HepG2 (cell line): Measurements from ENCODE around the gene NUBP2.

Experiments
- ATF7 ChIP-seq, 2 experiments: fragments of 450-650 bp in 1 of 2; sonication (generic) in 1 of 2; formaldehyde crosslinking in 1 of 2; IDR thresholded peaks; 2 replicates each; pipeline versions ENCODE4 v1.4.0 to v1.6.1; 2016 to 2020; ENCODE audit warnings: antibody characterized with exemption in 1 of 2, mild to moderate bottlenecking in 1 of 2, missing genetic modification reagents in 1 of 2
- CEBPB ChIP-seq: IDR thresholded peaks from 2 replicates; pipeline ENCODE4 v1.6.1; 2011; ENCODE audit warnings: low read depth, low read length, improper control_type of control experiment, borderline replicate concordance
- EZH2 ChIP-seq: conservative IDR thresholded peaks from 2 replicates; pipeline ENCODE4 v1.6.1; 2012; ENCODE audit warnings: mild to moderate bottlenecking, low read depth, low read length, moderate library complexity
- FOXM1 ChIP-seq: sonication (generic); formaldehyde crosslinking; IDR thresholded peaks from 2 replicates; pipeline ENCODE4 v1.5.0; 2020; ENCODE audit warnings: missing genetic modification reagents
- HDAC2 ChIP-seq: sonication (generic); formaldehyde crosslinking; IDR thresholded peaks from 2 replicates; pipeline ENCODE4 v1.4.0; 2020; ENCODE audit warnings: missing genetic modification reagents
- KLF13 ChIP-seq: sonication (generic); formaldehyde crosslinking; IDR thresholded peaks from 2 replicates; pipeline ENCODE4 v1.4.0; 2020; ENCODE audit warnings: mild to moderate bottlenecking, missing genetic modification reagents
- MAFK ChIP-seq, 2 experiments: IDR thresholded peaks in 1 of 2; conservative IDR thresholded peaks in 1 of 2; 2 replicates each; pipeline ENCODE4 v1.6.1; 2011; ENCODE audit warnings: improper control_type of control experiment in 2 of 2, low read length in 2 of 2
- NBN ChIP-seq: fragments of 450-650 bp; conservative IDR thresholded peaks from 2 replicates; pipeline ENCODE4 v1.6.1; 2017
- PHF8 ChIP-seq: sonication (generic); formaldehyde crosslinking; IDR thresholded peaks from 2 replicates; pipeline ENCODE4 v1.5.0; 2020; ENCODE audit warnings: missing genetic modification reagents
- TCF12 ChIP-seq, 2 experiments: fragments of 450-650 bp in 1 of 2; sonication (generic) in 1 of 2; formaldehyde crosslinking in 1 of 2; IDR thresholded peaks; 2 replicates each; pipeline versions ENCODE4 v1.6.1 to v1.8.0; 2017 to 2022; ENCODE audit warnings: antibody characterized with exemption in 1 of 2, mild to moderate bottlenecking in 1 of 2, missing genetic modification reagents in 1 of 2, moderate library complexity in 1 of 2
- ZNF577 ChIP-seq: sonication (generic); formaldehyde crosslinking; IDR thresholded peaks from 2 replicates; pipeline ENCODE4 v1.4.0; 2020; ENCODE audit warnings: mild to moderate bottlenecking, low read depth, missing genetic modification reagents, borderline replicate concordance
- TF ChIP-seq, protein P1 (sequence below): IDR thresholded peaks from 2 replicates; pipeline ENCODE4 v1.6.1; 2012; ENCODE audit warnings: low read length, improper control_type of control experiment
- TF ChIP-seq, protein P2 (sequence below): sonication (generic); formaldehyde crosslinking; IDR thresholded peaks from 2 replicates; pipeline ENCODE4 v1.4.0; 2020; ENCODE audit warnings: missing genetic modification reagents
- TF ChIP-seq, protein P3 (sequence below), 2 experiments: fragments of 450-650 bp in 1 of 2; sonication (generic) in 1 of 2; formaldehyde crosslinking in 1 of 2; IDR thresholded peaks; 2 replicates each; pipeline versions ENCODE4 v1.6.1 to v1.8.0; 2016 to 2022; ENCODE audit warnings: antibody characterized with exemption in 1 of 2, mild to moderate bottlenecking in 1 of 2, missing genetic modification reagents in 1 of 2

DNA sequence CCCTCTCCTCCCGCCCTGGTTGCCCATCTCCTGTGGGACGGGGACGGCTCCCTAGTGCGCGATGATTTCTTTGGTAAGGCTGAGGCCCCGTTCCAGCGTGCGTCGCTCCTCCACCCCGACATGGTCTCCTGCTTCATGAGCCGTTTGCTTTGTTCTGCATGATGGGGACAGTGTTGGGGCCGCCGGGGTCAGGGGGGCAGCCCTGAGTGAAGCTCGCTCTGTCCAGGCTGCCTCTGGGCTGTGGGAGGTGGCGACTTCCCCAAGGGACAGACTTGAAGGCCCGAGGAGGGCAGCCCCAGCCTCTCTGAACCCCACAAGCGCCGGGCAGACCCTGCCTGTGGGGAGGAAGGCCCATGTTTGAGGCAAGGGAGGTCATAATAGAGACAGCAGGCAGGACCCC lies 23.8 kb upstream of the NUBP2 start:
- TF ChIP-seq FOXM1 (no peak), EZH2 (no peak), PHF8 (CRISPR knock-in tag) (no peak), ZNF577 (CRISPR knock-in tag) (no peak), CEBPB (no peak), MAFK (conservative IDR thresholded peaks at IDR 0.05 in 1 of 2, IDR thresholded peaks at IDR 0.05 in 1 of 2; ENCODE audit: low read length in 2 of 2) (no peak), NBN (no peak), ATF7 (IDR thresholded peaks at IDR 0.05) (no peak), ATF7 (CRISPR knock-in tag; IDR thresholded peaks at IDR 0.05) (no peak), TCF12 (IDR thresholded peaks at IDR 0.05) (no peak), TCF12 (CRISPR knock-in tag; IDR thresholded peaks at IDR 0.05) (no peak), HDAC2 (CRISPR knock-in tag) (no peak), KLF13 (CRISPR knock-in tag) (no peak)
- TF ChIP-seq, protein P1, sequence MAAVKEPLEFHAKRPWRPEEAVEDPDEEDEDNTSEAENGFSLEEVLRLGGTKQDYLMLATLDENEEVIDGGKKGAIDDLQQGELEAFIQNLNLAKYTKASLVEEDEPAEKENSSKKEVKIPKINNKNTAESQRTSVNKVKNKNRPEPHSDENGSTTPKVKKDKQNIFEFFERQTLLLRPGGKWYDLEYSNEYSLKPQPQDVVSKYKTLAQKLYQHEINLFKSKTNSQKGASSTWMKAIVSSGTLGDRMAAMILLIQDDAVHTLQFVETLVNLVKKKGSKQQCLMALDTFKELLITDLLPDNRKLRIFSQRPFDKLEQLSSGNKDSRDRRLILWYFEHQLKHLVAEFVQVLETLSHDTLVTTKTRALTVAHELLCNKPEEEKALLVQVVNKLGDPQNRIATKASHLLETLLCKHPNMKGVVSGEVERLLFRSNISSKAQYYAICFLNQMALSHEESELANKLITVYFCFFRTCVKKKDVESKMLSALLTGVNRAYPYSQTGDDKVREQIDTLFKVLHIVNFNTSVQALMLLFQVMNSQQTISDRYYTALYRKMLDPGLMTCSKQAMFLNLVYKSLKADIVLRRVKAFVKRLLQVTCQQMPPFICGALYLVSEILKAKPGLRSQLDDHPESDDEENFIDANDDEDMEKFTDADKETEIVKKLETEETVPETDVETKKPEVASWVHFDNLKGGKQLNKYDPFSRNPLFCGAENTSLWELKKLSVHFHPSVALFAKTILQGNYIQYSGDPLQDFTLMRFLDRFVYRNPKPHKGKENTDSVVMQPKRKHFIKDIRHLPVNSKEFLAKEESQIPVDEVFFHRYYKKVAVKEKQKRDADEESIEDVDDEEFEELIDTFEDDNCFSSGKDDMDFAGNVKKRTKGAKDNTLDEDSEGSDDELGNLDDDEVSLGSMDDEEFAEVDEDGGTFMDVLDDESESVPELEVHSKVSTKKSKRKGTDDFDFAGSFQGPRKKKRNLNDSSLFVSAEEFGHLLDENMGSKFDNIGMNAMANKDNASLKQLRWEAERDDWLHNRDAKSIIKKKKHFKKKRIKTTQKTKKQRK = no peak
- TF ChIP-seq, protein P2, sequence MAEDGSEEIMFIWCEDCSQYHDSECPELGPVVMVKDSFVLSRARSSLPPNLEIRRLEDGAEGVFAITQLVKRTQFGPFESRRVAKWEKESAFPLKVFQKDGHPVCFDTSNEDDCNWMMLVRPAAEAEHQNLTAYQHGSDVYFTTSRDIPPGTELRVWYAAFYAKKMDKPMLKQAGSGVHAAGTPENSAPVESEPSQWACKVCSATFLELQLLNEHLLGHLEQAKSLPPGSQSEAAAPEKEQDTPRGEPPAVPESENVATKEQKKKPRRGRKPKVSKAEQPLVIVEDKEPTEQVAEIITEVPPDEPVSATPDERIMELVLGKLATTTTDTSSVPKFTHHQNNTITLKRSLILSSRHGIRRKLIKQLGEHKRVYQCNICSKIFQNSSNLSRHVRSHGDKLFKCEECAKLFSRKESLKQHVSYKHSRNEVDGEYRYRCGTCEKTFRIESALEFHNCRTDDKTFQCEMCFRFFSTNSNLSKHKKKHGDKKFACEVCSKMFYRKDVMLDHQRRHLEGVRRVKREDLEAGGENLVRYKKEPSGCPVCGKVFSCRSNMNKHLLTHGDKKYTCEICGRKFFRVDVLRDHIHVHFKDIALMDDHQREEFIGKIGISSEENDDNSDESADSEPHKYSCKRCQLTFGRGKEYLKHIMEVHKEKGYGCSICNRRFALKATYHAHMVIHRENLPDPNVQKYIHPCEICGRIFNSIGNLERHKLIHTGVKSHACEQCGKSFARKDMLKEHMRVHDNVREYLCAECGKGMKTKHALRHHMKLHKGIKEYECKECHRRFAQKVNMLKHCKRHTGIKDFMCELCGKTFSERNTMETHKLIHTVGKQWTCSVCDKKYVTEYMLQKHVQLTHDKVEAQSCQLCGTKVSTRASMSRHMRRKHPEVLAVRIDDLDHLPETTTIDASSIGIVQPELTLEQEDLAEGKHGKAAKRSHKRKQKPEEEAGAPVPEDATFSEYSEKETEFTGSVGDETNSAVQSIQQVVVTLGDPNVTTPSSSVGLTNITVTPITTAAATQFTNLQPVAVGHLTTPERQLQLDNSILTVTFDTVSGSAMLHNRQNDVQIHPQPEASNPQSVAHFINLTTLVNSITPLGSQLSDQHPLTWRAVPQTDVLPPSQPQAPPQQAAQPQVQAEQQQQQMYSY (CRISPR knock-in tag) = no peak
- TF ChIP-seq, protein P3, sequence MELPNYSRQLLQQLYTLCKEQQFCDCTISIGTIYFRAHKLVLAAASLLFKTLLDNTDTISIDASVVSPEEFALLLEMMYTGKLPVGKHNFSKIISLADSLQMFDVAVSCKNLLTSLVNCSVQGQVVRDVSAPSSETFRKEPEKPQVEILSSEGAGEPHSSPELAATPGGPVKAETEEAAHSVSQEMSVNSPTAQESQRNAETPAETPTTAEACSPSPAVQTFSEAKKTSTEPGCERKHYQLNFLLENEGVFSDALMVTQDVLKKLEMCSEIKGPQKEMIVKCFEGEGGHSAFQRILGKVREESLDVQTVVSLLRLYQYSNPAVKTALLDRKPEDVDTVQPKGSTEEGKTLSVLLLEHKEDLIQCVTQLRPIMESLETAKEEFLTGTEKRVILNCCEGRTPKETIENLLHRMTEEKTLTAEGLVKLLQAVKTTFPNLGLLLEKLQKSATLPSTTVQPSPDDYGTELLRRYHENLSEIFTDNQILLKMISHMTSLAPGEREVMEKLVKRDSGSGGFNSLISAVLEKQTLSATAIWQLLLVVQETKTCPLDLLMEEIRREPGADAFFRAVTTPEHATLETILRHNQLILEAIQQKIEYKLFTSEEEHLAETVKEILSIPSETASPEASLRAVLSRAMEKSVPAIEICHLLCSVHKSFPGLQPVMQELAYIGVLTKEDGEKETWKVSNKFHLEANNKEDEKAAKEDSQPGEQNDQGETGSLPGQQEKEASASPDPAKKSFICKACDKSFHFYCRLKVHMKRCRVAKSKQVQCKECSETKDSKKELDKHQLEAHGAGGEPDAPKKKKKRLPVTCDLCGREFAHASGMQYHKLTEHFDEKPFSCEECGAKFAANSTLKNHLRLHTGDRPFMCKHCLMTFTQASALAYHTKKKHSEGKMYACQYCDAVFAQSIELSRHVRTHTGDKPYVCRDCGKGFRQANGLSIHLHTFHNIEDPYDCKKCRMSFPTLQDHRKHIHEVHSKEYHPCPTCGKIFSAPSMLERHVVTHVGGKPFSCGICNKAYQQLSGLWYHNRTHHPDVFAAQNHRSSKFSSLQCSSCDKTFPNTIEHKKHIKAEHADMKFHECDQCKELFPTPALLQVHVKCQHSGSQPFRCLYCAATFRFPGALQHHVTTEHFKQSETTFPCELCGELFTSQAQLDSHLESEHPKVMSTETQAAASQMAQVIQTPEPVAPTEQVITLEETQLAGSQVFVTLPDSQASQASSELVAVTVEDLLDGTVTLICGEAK (IDR thresholded peaks at IDR 0.05) = no peak
- TF ChIP-seq, protein P3 (CRISPR knock-in tag; IDR thresholded peaks at IDR 0.05) = no peak
